NCI-H510A treated with DMSO at 0.1 percent for 48 hours (cell line): Measurements from ENCODE around the gene PCDH8.
"Not testable (repeated sequence)": the region's sequence is repeated elsewhere in the genome, so short reads cannot be mapped to it uniquely, and the experiment has no call there.

Source experiments
- DNase-seq: peaks from one replicate; lab custom pipeline; 2025; lab: John Stamatoyannopoulos, UW

PCDH8 gene

GRCh38 chr13:52817886-52818285, 30.6 kb downstream of the PCDH8 start:
- not testable (repeated sequence) for DNase-seq

GRCh38 chr13:52815330-52815729, 33.1 kb downstream of the PCDH8 start:
- no peak for DNase-seq

- no peak for DNase-seq
Measured at GRCh38 chr13:52812941-52813340, 35.5 kb downstream of the PCDH8 start.

- no peak for DNase-seq
Measured at GRCh38 chr13:52811841-52812240, 36.6 kb downstream of the PCDH8 start.

GRCh38 chr13:52810526-52810925, 37.9 kb downstream of the PCDH8 start:
- DNase-seq: no peak

- no peak for DNase-seq
Measured at GRCh38 chr13:52810011-52810410, 38.4 kb downstream of the PCDH8 start.

GRCh38 chr13:52809310-52809769, 39.1 kb downstream of the PCDH8 start:
- DNase-seq: peak; percentile 66

- no peak for DNase-seq
Measured at GRCh38 chr13:52808842-52809219, 39.6 kb downstream of the PCDH8 start.

GRCh38 chr13:52806029-52806428, 42.4 kb downstream of the PCDH8 start:
- no peak for DNase-seq

- DNase-seq: no peak
Measured at GRCh38 chr13:52804202-52804641, 44.2 kb downstream of the PCDH8 start.

- no peak for DNase-seq
Measured at GRCh38 chr13:52800856-52801255, 47.6 kb downstream of the PCDH8 start.

GRCh38 chr13:52798770-52799430, 49.5 kb downstream of the PCDH8 start:
- DNase-seq: no peak

- DNase-seq: no peak
Measured at GRCh38 chr13:52797176-52797575, 51.3 kb downstream of the PCDH8 start.

- DNase-seq: no peak
Measured at GRCh38 chr13:52794589-52794988, 53.9 kb downstream of the PCDH8 start.

- DNase-seq: no peak
Measured at GRCh38 chr13:52793515-52794061, 54.9 kb downstream of the PCDH8 start.
